Bone marrow (tissue), 2 donors: ENCODE results near the gene CARS2.
"Not testable (repeated sequence)": the region's sequence is repeated elsewhere in the genome, so short reads cannot be mapped to it uniquely, and the experiment has no call there.

Source experiments
- DNase-seq, 2 donors: peaks; one replicate each; lab custom pipeline; 2025; lab: John Stamatoyannopoulos, UW

CARS2 gene

DNA sequence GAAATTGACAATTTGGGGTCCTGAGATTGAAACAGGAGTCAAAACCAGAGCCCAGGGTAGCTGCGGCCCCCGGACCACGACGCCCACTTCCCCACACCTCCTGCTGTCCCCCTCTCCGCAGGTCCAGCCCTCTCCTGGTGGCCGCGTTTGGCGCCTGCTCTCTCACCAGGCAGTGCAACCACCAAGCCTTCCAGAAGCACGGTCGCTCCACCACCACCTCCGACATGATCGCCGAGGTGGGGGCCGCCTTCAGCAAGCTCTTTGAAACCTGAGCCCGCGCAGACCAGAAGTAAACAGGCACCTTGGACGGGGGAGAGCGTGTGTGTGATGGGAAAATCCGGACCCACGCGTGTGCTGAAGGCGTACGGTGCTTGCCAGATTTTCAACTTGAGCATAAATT lies 67.7 kb downstream of the CARS2 start:
- DNase-seq, result no peak

DNA sequence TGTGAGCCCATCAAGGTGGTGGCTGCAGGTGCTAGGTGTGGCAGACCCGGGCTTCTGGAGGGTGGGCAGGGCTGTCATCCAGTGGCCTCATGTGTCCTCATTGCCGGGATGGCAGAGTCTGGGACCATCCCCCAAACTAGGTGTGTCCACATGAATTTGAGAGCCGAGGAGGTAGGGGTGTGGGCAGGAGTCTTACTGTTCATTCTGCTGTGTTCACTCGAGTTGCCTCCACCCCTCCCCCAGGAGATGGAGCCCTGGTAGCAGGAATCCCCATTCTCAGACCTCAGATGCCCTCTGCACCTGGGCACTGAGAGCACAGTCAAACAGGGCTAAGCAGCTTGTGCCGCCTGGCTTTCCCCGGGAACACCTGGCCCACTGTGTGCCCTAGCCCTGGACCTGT lies 68.2 kb downstream of the CARS2 start:
- no peak for DNase-seq

DNA sequence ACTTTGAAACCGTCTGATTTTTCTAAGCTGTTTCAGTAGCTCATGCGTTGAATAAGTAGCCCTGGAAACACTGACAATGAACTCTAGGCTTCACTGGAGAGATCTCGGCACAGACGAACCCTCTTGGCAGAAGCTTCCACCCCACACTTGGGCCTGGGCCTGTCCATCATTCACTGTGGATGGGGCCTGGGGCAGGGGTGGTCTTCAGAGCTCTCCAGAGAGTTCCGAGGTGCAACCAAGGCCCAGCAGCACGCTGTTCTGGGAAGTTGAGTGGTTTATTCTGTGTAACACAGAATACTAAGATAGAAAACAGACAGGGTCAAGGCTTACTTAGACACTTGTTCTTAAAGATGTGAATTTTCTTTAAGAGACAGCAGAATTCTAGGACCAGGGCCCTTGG lies 68.6 kb downstream of the CARS2 start:
- no peak for DNase-seq

DNA sequence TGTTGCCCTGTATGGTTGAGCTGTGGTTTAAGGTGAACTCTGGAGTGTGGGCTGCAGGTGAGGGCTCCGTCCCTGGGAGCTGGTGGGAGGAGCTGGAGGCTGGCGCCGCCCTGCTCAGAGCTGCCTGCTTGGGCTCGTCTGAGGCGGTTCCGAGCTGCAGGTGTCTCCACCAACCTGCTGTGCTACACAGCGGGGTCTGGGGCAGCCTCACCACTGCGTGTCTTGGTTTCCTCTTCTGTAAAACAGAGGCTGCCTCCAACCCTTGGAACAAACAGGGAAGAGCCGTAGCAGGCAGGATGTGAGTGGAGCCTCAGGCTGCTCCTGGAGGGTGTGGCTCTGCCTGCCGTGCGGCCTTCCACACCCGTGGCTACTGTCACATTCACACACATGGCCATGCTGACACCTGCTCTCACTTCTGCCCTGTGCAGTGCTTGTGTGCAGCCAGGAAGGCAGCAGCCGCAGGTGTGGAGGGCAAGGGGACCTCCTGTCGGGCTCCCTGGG lies 69.2 kb downstream of the CARS2 start:
- DNase-seq, result no peak

DNA sequence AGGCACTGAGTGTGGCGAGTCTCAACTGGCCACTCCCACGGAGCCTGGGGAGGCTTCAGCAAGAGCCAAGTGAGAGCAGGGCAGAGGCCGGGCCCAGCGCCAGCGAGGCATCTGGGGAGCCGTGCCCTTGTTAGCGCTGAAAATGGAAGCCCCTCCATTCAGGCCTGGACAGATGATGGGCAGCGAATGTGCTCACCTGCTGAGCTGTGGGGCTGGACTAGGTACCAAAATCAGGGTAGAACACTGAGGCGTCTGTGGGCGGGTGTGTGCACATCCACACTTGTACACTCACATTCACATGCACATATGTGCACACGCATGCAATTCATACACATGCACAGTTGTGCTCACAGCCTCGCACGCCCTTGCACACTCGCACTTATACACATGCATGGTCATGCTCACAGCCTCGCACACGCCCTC lies 69.9 kb downstream of the CARS2 start:
- DNase-seq, result no peak

DNA sequence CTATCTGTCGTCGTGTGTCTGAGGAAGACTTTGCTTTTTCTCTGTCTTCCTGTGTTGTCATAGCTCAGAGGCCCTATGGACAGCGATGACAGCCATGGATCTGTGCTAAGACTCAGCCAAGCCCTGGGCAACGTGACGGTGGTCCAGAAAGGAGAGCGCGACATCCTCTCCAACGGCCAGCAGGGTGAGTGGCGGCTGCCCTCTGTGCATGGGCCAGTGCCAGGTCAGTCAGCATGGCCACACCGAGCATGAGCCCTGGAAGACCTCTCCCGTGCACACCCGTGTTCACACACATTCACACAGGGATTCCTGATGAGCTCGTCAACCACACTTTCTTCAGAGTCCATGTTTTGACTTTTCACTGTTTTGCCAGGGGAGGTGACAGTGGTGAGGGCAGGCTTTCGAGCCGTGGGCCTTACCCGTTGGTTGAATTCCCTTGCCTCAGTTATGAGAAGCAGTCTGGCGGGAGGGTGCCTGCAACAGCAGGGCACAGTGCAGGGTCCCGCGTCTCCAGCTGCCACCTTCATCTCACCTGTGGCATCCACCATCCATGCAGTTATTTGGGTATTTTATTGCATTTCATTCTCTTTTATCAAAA lies 70.4 kb downstream of the CARS2 start:
- DNase-seq, result no peak

DNA sequence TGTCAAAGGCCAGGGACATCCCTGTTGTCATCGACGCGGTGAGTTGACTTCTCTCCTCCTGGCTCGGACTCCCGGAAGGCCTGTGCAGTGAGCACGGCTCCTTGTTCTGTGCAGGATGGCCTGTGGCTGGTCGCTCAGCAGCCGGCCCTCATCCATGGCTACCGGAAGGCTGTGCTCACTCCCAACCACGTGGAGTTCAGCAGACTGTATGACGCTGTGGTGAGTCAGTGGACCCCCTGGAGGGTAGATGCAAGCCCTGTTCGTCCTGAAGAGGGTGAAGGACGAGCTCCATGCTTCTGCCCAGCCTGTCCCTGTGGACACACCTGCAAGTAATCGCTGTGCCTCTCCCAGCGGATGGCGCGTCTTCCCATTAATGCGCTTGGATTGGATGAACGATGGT lies 71.4 kb downstream of the CARS2 start:
- DNase-seq, result no peak

DNA sequence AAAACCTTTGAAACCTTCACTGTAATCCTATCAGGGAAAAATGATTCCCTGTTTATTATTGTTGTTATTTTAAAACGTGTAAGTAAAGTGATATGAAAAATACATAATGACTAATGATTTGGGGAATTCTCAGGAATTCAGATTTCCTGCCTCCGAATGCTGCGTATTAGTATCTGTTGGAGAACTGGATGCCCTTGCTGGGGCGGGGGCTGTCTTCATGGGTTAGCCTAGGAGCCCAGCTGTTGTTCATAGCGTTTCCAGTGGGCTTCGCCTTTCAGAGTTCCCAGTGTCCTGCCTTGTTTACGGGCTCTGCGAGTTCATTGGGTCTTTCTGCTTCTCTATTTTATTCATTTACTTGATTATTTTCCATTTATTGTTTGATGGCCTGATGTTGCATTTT lies 72.1 kb downstream of the CARS2 start:
- DNase-seq, result no peak

DNA sequence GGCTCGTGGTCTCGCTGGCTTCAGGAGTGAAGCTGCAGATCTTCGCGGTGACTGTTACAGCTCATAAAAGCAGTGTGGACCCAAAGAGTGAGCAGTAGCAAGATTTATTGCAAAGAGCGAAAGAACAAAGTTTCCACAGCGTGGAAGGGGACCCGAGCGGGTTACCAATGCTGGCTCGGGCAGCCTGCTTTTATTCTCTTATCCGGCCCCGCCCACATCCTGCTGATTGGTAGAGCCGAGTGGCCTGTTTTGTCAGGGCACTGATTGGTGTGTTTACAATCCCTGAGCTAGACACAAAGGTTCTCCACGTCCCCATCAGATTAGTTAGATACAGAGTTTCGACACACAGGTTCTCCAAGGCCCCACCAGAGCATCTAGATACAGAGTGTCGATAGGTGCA lies 73.7 kb downstream of the CARS2 start:
- not testable (repeated sequence) for DNase-seq

DNA sequence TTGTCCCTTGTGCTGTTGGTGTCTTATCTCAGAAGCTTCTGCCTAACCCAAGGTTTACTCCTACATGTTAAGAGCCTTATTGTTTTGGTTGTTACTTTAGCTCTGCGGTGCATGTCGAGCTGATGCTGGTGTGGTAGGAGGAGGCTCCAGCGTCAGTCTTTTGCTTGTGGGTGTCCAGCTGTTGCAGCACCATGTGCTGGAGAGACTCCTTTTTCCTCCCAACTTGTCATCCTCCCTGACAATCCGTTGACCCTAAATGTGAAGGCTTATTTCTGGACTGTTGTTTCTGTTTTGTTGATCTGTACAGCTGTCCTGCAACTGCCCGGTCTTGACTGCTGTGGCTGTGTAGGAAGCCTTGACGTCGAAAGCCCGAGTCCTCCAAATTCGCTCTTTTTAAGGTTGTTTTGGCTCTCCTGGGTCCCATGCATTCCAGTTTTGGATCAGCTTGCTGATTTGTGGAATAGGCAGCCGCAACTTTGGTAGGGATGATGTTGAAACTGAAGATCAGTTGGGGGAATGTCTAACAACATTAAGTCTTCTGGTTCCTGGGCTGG lies 75.3 kb downstream of the CARS2 start:
- no peak for DNase-seq

DNA sequence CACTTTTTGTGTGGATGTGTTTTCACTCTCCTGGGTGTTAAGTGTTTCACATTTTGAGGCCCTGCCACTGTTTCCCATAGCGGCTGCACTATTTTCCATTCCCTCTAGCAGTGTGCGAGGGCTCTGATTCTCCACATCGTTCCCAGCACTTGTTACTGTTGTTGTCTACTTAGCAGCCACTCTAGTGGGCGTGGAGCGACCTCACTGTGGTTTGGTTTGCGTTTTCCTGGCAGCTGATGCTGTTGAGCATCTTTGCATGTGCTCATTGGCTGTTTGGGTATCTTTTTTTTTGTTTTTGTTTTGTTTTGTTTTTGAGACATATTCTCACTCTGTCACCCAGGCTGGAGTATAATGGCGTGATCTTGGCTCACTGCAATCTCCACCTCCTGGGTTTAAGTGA lies 76.2 kb downstream of the CARS2 start:
- no peak for DNase-seq

DNA sequence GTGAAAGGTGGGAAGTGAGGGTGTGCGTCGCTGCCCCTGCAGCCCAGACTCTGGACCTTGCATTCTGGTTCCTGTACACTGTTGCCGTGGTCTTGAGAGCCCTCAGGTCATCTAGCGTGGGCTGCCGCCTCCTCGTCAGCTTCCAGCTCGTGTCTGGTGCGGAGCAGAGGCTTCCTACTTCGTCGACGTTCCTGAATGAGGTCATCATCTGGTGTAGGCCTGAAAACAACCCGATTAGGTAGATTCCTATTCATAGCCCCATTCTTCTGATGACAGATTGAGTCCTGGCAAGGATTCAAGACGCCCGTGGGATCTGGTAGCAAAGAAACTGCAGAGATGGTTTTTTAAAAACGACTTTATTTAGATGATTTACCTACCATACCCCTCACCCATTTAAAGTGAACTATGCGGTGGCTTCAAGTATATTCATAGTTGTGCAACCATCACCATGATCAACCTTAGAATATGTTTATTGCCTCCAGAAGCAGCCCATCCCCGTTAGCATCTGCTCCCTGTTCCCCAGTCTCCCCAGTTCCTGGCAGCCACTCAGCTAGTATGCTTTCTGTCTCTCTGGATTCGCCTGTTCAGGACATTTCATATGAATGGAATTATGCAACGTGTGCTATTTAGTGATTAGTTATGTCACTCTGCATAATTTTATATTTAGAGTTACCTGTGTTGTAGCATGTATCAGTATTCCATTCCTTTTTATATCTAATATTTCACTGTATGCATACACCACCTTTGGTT lies 76.8 kb downstream of the CARS2 start:
- no peak for DNase-seq

DNA sequence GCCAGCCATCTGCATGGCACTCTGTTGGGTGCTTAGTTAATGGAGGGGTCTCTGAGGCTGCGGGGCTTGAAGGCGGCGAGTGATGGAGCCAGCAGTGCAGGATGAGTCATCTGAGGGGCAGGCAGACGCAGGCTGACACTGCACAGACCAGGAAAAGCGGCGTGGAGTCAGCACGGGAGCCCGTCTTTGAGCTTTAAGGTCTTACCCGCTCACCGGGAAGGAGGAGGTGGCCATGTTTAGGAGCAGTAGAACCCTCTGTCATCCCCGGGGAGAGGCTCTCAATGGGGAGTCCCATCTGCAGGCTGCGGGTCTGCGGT lies 77.5 kb downstream of the CARS2 start:
- DNase-seq, result no peak

DNA sequence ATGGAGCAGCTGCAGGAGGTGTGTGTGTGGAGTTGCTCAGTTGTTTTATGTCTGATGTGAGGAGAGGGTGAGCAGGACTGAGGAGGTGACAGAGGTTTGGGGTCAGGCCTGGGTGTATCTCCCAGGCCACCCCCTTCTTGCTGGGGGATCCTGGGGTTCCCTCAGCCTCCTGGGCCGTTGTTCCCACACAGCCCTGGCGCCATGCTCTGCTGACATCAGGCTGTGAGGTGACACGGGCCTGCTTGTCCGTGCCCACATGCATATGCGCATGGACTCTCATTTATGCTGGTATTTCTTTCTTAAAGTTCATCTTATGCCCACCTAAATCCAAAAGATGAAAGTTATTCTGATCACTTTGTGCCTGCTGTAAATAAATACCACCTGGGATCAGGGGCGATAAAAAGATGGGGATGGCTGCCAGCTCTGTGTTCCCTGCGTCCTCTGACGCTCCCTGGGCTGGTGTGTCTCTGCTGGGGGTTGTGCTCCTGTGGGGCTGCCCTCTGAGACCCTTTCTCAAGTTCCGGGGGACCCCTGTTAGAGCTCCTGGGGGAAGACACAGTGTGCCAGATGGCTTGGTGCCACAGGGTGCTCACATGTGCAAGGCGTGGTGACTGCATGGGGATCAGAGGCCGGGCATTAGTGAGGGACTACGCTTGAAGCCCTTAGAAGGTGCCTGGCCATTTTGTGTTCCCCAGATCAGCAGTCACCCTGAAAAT lies 78.0 kb downstream of the CARS2 start:
- DNase-seq, result no peak

DNA sequence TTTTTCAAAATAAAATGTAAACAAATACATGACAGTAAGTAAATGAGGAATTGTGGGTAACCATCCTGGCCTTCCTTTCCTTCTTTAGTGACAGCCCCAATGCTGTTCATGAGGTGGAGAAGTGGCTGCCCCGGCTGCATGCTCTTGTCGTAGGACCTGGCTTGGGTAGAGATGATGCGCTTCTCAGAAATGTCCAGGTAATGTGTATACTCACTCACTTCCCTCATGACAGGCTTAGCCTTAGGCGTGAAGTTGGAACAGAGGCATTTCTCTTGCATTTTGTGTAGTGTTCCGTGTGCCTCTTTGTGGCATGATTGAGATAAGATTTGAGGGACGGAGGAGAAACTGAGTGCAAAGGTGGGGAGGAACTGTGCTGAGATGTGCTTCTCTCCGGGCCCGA lies 78.6 kb downstream of the CARS2 start:
- DNase-seq, result no peak

DNA sequence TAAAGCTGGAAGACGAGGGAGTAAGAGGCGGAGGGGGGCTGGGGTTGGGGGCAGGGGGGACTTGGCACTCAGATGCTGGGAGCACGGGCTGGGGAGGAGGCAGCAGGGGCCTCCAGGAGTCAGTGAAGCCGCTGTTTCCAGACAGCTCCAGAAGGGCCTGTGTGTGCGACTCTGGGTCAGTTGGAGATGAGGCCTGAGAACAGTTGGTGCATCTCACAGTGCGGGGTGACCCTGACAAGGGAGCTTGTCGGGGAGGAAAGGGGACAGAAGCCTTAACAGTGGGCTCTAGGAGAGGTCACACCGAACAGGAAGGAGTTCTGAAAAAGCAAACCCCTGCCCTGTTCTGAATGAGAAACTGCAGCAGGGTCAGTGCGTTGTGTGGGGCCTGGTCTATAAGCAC lies 79.4 kb downstream of the CARS2 start:
- DNase-seq, result no peak

DNA sequence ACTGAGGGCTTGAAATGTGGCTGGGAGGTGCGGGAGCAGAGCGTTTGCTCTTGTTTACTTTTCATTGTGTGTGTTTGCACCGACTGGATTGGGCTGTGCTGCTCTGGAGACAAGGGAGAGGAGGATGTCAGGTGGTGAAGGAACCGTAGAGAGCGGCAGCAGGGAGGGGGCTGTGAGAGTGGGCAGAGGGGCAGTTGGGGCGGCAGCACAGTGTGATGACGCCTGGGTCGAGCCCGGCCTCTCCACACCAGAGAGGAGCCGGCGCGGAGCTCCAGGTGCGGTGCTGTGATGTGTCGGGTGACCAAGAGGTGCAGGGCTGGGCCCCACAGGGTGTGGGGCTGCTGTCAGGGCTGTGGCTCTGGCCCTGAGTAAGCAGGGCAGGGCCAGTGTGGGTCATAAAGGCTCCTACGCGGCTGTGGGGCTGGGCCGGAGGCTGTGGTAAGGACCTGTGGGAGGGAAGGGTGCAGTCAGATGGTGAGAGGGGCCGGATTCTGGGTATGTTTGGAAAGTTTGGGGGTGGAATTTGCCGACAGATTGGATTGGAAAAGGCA lies 80.1 kb downstream of the CARS2 start:
- DNase-seq, result no peak

DNA sequence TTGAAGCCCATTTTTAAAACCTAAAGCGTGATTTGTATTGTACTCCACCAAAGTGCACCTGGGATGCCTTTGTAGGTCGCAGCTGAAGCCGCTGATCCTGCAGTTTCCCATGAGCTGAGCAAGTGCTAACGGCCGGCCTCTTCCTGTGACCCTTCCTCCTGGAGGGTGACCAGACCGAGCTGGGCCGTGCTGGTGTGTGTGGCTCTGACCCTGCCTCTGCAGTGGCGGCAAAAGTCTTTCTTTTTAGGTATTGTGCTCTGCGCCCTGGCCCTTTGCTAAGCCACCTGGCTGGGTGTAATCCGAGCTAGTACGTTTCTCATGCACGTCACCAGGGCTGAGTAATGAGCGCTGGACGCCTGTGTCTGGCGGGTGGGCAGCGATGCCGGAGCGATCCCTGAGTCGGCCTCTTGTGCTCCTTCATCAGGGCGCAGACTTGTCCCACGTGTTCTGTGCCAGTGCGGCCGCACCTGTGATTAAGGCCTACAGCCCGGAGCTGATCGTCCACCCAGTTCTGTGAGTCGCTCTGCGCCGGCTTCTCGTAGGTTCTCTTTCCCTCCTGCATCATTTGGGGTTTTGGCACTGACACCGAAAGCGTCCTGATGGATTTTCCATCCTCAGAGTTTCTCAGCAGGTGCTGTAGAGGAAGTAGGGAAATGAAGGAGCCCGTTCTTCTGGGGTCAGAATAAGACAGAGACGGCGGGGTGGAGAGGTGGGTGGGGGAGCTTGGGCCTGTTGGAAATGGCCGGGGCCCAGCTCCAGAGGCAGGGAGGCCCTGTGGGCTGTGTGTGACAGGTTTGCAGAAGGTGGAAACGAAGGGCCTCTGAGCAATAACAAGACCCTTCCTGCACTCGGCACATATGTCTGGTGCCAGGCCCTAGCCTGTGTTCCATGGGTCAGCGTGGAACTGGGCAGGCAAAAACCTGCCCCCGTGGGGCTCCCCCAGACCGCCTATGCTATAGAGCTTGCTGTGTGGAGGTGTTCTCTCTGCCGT lies 80.9 kb downstream of the CARS2 start:
- no peak for DNase-seq

DNA sequence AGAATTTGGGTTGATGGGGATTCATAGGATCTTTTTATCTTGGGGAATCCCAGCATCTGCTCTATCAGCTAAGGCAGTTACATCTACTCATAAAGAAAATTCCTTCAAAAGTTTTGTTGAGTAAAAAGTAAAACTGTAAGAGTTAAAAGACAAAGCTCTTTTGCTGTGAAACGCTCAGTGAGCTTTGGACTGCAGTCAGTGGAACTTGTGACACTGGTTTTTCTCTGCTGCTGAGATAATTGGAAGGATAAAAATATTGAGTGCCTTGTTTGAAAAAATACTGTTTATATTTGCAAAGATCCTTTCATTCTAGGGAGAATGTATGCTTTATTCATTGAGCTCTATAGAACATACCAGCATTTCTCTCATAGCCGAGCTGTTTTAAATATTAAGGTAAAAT lies 85.3 kb downstream of the CARS2 start:
- no peak for DNase-seq

DNA sequence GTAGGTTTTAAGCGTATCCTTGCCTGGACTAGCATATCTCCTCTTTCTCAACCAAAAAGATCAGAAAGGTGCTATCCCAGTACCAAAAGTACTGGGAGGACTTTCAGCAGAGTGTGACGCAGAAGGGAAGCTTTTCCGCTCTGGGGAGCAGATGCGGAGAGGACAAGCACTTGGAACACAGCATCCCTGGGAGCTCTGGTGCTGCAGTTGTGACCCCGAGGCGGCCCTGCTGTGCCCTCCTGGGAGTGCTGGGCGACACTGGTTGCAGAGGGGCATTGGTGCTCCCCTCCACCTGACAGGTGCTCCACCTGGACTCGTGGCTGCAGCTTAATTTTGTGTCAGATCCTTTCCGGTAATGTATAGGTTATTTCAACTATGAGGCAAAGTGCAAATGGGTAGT lies 87.1 kb downstream of the CARS2 start:
- no peak for DNase-seq

DNA sequence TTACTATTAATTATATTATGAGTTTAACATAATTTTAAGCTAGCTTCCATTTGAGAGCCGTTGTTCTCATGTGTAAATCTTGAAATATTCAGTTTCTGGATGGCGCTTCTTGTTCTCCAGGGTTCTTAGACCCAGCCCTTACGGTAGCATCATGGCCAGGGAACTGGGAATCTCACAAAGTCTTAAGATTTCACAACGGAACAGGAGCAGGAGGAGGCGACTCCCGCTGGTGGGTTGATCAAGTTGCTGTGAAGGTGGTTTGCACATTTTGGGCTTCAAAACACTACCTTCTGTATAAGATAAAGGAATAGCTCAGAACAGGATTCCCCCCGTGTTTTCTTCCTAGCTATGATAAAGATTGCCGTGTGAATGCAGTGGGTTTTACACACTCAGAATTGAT lies 87.7 kb downstream of the CARS2 start:
- DNase-seq, result no peak
